MM.1S (cell line): Measurements from ENCODE around the gene B3GALNT1.

Source experiments
- DNase-seq: peaks from one replicate; pipeline ENCODE4 v3.0.0-alpha.2; 2015
- H2AFZ ChIP-seq: fragments of 300-600 bp; sonication (generic); 2 replicates; pipeline ENCODE4 v1.6.0; 2016; ENCODE audit warnings: antibody characterized with exemption, low read length
- H3F3A ChIP-seq: fragments of 300-600 bp; sonication (generic); 2 replicates; pipeline ENCODE4 v1.6.1; 2016; ENCODE audit warnings: mild to moderate bottlenecking, antibody characterized with exemption, low read length, moderate library complexity, mixed read lengths; ENCODE audit not compliant: insufficient read depth
- H3K27ac ChIP-seq: fragments of 300-600 bp; sonication (generic); 2 replicates; pipeline ENCODE4 v1.5.1; 2016; ENCODE audit warnings: mild to moderate bottlenecking, low read length
- H3K27me3 ChIP-seq: fragments of 300-600 bp; sonication (generic); replicated peaks from 2 replicates; pipeline ENCODE4 v1.6.0; 2016; ENCODE audit warnings: low read length; ENCODE audit not compliant: insufficient read depth
- H3K36me3 ChIP-seq: fragments of 300-600 bp; sonication (generic); replicated peaks from 2 replicates; pipeline ENCODE4 v1.6.1; 2016; ENCODE audit warnings: mild to moderate bottlenecking, low read length, mixed read lengths; ENCODE audit not compliant: insufficient read depth
- H3K4me1 ChIP-seq: fragments of 300-600 bp; sonication (generic); 2 replicates; pipeline ENCODE4 v1.6.1; 2016; ENCODE audit warnings: low read length, mixed read lengths
- H3K4me2 ChIP-seq: fragments of 300-600 bp; sonication (generic); 2 replicates; pipeline ENCODE4 v1.6.0; 2016; ENCODE audit warnings: low read depth, low read length
- H3K4me3 ChIP-seq: fragments of 300-600 bp; sonication (generic); 2 replicates; pipeline ENCODE4 v1.5.1; 2016; ENCODE audit warnings: low read length, mixed read lengths
- H3K79me2 ChIP-seq: fragments of 300-600 bp; sonication (generic); 2 replicates; pipeline ENCODE4 v1.6.1; 2016; ENCODE audit warnings: mixed run types, low read length, mixed read lengths
- H3K9ac ChIP-seq: fragments of 300-600 bp; sonication (generic); 2 replicates; pipeline ENCODE4 v1.6.1; 2016; ENCODE audit warnings: low read length, mixed read lengths
- H3K9me2 ChIP-seq: fragments of 300-600 bp; sonication (generic); replicated peaks from 2 replicates; pipeline ENCODE4 v1.6.1; 2016; ENCODE audit warnings: mild to moderate bottlenecking, low read length, mixed read lengths; ENCODE audit not compliant: insufficient read depth
- H3K9me3 ChIP-seq: fragments of 300-600 bp; sonication (generic); replicated peaks from 2 replicates; pipeline ENCODE4 v1.6.1; 2016; ENCODE audit warnings: mild to moderate bottlenecking, low read length, mixed read lengths; ENCODE audit not compliant: insufficient read depth
- H4K20me1 ChIP-seq: fragments of 300-600 bp; sonication (generic); 2 replicates; pipeline ENCODE4 v1.6.1; 2016; ENCODE audit warnings: mild to moderate bottlenecking, low read length, moderate library complexity, mixed read lengths; ENCODE audit not compliant: insufficient read depth
- CTCF ChIP-seq: fragments of 300-600 bp; sonication (generic); IDR thresholded peaks from 2 replicates; pipeline ENCODE4 v1.5.1; 2016; ENCODE audit warnings: antibody characterized with exemption, low read length, mixed read lengths
- EZH2 ChIP-seq: fragments of 300-600 bp; sonication (generic); optimal IDR thresholded peaks from 2 replicates; pipeline ENCODE3; 2017; ENCODE audit warnings: low read depth, mild to moderate bottlenecking, antibody characterized with exemption, low read length, mixed read lengths
- EZH2phosphoT487 ChIP-seq: fragments of 300-600 bp; sonication (generic); IDR thresholded peaks from 2 replicates; pipeline ENCODE4 v1.6.1; 2018; ENCODE audit warnings: antibody characterized with exemption, low read length

Gene B3GALNT1, protein sequence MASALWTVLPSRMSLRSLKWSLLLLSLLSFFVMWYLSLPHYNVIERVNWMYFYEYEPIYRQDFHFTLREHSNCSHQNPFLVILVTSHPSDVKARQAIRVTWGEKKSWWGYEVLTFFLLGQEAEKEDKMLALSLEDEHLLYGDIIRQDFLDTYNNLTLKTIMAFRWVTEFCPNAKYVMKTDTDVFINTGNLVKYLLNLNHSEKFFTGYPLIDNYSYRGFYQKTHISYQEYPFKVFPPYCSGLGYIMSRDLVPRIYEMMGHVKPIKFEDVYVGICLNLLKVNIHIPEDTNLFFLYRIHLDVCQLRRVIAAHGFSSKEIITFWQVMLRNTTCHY

GRCh38 chr3:161104561-161105551 lies at the start of gene B3GALNT1:
B3GALNT1 (minus strand) TSS chr3:161105349; CDS start chr3:161086754, 18,595 bp downstream.
- DNase-seq: no peak
- Histone ChIP-seq H3K27me3 (no peaks in the 10 kb centered on the region), H3K4me2 (no peak within 1 kb of the TSS), H3K9me2 (no peaks in the 10 kb centered on the region), H3K9ac (no peak within 1 kb of the TSS), H2AFZ (no peak within 1 kb of the TSS), H3K9me3 (no peaks in the 10 kb centered on the region), H3K4me3 (no peak within 1 kb of the TSS), H3F3A (no peaks in the 10 kb centered on the region), H3K27ac (no peak within 1 kb of the TSS), H3K36me3 (no peaks in the 10 kb centered on the region), H4K20me1 (no peaks in the 10 kb centered on the region), H3K4me1 (no peaks in the 10 kb centered on the region), H3K79me2 (no peaks in the 10 kb centered on the region)
- TF ChIP-seq CTCF (no peak), EZH2phosphoT487 (no peak), EZH2 (no peak)

DNA sequence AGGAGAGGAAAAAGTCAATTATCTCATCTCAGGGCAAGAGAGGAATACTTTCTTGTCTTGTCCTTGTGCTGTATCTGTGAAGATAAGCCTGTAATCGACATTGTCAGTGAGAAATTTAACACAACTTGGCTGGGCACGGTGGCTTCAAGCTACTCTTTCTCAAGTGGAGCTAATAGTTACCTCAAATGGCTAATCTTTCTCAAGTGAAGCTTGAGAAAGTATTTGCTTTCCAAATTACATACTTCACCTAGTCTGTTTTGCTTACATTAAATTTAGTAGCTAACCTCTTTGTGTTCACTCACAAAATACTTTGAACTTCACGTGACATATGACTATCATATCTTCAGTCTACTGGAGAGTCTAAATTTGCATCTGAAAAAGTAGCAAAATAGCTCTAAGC lies 48.3 kb upstream of the B3GALNT1 start:
- Histone ChIP-seq H3K27me3 (no peaks in the 10 kb centered on the region), H3K4me3 (no peak overlapping the region), H3K4me1 (no peaks in the 10 kb centered on the region), H3K9me3 (no peaks in the 10 kb centered on the region), H4K20me1 (no peaks in the 10 kb centered on the region), H3K9me2 (no peaks in the 10 kb centered on the region), H3K36me3 (no peaks in the 10 kb centered on the region), H3K9ac (no peak overlapping the region), H2AFZ (no peak overlapping the region), H3F3A (no peaks in the 10 kb centered on the region), H3K79me2 (no peaks in the 10 kb centered on the region), H3K27ac (no peak overlapping the region), H3K4me2 (no peak overlapping the region)
- DNase-seq: no peak
- no peak for TF ChIP-seq EZH2phosphoT487
- TF ChIP-seq CTCF: no peak

- no peak overlapping the region for H3K9ac ChIP-seq
- H3K79me2 ChIP-seq: no peaks in the 10 kb centered on the region
- H3K9me3 ChIP-seq: no peaks in the 10 kb centered on the region
- no peak overlapping the region for H3K4me3 ChIP-seq
- H3F3A ChIP-seq: no peaks in the 10 kb centered on the region
- H3K4me1 ChIP-seq: no peaks in the 10 kb centered on the region
- TF ChIP-seq EZH2phosphoT487 (no peak), CTCF (no peak), EZH2 (no peak)
- DNase-seq: no peak
- H4K20me1 ChIP-seq: no peaks in the 10 kb centered on the region
- H3K36me3 ChIP-seq: no peaks in the 10 kb centered on the region
- no peak overlapping the region for H3K4me2 ChIP-seq
- H3K9me2 ChIP-seq: 0 out of 2 replicates have a peak, but pooled peaks cover 4% of the 10 kb centered on the region
- no peak overlapping the region for H2AFZ ChIP-seq
- H3K27me3 ChIP-seq: no peaks in the 10 kb centered on the region
- no peak overlapping the region for H3K27ac ChIP-seq
Observed at GRCh38 chr3:161150001-161150525, 44.9 kb upstream of the B3GALNT1 start.
